ENCODE results near the gene EEPD1.
A peak's percentile ranks its signal among the peaks of the same experiment; 100 is the strongest.

The EEPD1 gene

DNA sequence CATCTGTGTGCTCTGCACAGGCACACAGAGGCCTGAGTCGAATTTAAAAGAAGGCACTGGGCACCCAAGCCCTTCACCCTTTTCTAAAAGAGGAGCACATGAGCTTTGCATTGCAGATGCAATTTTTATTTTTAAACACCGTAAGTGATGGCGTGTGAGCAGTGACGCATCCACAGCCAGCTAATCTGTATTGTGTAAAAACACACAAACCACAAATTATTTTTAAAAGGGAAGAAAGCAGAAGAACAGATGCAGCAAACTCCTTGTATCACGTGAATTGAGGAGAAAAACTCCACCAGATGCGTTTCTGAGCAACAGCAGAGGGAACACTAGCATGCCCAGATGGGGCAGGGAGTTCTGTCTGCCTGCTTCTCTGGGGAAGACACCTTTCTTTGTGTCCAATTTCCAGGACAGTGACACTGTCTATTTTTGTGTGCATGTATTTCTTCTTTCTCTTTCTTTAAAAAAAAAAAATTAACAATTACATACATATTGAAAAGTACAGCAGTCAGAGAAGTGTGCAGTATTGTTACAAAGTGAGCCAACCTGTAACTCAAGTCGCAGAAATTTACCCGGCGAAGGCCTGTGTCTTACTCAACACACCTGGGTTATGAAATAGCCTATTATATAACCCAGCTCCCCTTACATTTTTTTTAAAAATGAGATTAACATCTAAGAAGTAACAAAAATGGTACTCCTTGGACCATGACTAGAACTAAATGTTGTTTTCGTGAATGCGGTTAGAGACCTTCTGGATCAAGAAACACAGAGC, 39.2 kb downstream of the EEPD1 start:
- DNase-seq = peak; percentile 51

DNA sequence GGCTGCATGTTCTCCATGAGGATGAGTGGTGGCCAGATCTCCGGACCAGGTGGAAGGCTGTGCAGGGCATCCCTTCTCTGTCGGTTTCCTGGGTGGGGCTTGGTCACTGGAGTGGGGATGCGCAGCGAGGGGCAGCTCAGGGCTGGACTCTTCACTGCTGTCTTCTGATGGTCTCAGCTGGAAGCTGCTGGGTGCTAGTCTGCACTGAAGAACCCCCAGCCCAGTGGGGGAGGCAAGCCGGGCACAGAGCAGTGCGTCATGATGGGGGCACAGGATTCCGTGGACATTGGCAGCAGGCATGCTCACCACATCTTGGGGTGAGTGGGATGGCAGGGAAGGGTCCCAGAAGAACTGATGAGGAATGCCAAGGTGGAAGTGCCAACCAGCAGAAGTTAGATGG, 39.8 kb downstream of the EEPD1 start:
- no peak for DNase-seq

DNA sequence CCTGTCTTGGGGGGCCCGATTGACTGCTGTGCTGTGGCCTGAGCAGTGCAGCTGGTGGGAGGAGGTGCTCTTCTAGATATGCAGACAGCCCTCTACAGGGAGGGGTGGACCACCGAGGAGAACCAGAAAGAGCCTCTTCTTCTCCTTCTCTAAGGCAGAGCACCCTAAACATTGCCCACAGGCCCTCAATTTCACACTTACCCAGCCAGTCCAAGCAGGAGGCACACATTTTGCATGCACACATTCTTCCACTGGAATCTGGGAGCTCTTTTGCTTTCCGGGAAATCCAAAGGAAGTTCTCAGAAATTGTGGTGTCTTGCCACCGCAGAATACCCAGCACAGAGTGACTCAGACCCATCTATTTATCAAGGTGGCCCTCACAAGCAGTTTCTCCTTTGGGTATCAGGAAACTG, 45.8 kb downstream of the EEPD1 start:
- DNase-seq = no peak

DNA sequence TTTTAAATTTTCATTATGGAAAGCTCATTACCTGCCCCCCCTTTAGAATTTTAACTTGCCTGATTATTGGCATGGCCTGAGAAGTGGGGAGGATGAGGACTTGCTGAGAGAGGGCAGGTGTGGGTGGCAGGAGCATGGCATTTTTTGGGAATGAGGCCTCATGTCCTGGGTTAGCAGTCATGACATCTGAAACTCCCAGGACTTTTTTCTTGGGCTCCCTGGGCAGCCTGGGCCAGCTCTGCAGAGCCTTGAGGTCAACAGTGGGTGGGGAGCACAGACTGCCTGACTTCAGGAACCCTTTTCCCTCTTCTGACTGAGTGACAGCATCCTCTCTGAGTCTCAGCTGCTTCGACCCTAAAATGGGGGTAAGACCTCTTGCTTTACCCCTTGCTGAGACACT, 46.3 kb downstream of the EEPD1 start:
- DNase-seq = no peak

DNA sequence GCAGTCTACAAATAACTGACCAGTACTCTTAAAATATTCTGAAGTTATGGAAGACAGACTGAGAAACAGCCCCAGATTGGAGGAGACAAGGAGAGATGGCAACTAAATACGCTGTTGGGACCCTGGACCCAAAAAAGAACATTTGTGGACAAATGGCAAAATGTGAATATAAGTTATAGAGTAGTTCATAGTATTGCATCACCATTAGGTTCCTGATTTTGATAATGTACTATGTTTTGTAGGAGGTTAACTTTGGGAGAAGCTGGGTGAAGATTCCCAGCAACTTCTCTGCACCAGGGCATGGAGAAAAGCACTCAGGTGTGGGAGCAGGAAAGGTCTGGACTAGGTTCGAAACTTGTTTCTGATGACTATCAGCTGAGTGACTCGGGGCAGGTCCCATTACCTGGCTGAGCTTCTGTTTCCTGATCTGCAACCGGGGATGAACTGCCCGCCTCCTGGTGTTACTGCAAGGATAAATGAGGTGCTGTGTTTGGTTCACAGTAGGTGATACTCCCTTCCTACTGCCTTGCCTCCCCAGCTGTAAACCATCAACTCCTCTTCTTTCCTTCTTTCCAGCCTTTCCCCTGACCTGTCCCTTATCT, 48.2 kb downstream of the EEPD1 start:
- no peak for DNase-seq

DNA sequence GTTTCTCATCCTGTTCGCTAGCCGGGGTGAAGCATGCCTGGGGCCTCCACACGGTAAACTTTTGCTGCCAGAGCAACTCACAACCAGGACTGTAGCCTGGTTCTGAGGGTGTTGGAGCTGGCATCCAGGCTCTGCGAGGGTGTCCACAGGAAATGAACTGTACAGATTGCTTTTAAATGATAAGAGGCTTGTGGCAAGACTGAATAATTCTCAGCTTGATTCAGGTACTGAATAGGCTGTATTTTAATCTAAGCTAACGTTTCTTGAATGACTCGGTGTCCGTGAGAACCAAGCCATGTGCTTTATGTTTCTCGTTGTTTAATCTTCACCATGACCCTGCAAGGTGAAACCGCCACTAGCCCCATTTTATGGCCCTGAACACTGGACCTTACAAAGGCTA, 49.3 kb downstream of the EEPD1 start:
- no peak for DNase-seq

DNA sequence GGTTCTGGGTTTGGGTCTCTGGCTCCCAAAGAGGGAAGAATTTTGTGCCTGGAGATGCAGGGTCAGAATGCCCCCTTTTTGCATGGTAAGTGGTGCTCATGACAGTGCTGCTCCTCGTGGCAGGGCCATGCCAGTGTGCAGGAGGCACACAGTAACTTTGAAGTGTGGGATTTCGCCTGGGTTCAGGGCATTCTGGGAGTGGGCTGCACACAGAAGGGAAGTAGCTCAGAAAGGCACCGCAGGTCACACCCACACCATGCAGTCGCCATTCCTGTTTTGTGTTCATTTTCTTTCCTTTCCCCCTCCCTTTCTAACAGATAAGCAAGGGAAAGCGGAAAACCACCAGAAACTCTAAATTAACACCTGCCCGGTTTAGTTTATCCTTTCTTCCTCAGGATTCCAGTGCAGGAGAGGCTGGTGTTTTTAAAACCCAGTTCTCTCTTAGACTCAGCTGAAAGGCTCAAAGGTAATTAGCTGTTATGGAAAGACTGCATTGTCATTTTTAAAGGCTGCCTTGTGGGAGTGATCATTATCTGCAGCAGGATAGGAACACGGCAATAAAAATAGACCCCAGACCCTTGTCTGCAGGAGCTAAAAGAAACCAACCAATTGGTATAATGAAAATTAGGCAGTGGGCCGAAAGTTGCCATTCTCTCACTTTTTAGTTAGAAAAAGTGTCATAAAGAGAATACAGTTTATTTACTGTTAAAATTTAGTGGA, 50.2 kb downstream of the EEPD1 start:
- peak; percentile 33 for DNase-seq

DNA sequence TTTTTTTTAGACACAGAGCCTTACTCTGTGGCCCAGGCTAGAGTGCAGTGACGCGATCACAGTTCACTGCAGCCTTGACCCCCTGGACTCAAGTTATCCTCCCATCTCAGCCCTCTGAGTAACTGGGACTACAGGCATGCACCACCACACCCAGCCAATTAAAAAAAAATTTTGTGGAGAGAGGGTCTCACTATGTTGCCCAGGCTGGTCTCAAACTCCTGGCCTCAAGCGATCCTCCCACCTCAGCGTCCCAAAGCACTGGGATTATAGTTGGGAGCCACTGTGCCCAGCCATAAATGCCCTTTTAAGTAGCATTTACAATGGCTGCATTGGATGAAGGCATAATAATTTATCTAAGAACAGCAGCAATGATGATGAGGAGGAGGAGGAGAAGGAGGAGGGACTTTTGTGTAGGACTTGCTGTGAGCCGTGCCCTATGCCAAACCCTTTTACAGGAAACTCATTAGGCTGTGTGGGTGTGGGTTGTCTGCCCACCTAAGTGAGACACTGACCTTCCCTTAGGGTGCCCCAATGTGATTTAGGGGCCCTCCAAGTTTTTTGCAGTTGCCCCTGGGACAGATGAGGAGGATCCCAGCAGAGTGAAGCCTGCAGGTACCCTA, 51.1 kb downstream of the EEPD1 start:
- DNase-seq = no peak

DNA sequence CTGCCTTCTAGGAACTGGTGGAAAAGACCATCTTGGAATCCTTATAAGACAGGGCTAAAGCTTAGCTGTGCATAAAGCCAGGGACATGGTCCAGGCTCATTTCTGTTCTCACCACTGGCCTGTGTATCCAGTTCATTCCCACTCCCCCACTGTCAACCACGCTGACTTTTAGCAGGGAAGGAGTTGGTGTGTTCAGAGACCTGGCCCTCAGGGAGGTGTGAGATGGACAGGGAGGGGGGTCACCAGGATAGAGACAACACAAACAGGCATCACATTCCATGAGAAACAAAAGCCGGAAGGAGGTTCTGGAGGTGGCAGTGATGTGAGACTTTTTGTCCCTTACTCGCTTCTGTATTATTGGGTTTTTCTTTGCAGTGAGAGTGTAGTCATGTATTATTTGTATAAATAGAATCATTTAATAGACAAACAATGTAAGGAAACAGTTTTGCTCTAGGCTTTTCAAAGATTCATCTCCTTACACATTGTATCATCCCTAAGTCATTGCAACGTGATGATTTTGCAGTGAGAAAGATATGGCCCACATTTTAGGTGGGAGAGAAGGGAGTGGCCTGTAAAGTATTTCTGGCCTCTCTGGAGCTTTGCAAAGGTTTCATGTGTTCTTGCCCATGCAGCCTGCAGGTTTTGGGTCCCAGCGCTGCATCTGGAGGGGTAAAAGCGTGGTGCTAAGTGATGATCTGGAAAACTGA, 52.0 kb downstream of the EEPD1 start:
- no peak for DNase-seq

DNA sequence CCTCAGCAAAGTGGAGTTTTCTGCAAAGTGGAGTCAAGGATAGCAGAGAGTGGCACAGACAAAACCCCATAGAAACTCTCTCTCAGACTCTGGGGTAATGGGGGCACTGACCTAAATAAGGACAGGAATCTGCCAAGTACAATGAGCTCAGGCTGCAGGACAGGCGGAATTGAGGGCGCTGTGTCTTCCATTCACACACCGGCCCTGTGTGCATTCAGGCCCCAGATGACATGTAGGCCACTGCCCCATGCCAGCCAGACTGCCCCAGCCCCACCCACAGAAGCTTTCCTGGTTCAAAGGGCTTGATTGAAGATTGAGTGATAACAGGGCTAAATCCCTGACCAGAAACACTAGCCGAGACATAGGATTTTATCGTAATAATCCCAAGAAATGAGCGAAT, 52.7 kb downstream of the EEPD1 start:
- DNase-seq = no peak

DNA sequence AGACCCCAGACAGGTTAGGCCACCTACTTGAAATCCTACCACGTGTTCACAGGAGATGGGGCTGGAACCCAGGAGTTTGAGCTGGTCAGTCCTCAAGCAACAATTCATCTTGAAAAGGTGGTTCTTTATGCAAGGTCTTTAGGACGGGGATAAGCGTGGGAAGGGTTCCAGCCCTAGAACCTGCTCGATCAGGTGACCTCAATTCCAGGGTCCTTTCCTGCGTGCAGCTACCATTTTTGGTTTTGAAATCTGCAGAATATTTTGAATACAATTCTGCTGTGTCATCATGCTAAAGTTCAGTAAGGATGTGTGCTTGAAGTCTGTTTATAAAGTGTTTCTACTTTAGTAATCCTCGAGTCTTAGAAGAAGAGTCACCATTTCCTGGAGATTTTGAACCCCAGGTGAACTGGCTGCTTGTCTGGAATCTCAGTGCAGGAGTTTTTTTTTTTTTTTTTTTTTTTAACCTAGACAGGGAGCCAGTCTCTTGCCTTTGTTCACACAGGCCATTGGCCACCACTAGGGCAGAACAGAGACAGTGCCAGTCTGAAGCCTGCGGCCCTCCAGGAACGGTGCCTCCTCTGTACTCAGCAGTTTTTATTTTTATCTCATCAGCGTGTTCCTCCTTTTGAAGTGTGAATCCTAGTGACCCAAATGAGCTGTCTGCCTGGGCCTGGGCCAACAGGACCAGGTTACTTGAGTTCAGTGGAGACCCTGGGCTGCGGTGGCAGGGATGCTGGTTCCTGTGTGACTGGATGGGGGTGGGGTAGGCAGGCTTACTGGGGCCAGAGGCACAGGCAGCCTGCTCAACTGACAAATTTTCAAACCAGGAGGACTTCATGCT, 54.6 kb downstream of the EEPD1 start:
- DNase-seq = peak; percentile 68

DNA sequence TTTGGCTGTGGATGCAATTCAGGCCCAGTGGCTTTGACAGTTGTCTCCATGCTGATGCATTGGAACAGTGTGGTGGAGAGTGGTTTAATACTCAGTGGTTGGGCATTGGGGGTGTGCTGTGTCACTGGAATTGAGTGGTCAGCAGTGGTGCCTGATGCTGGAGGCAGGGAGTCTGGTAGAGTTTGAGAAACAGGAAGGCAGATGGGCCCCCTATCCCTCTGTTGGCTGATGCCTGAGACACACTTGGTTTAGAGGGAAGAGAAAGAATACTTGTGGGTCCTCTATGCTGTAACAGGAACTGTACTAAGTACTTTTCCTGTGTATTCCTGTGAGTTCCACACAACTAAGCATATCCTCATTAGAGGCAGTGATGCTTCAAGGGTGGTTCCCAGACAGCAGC, 55.4 kb downstream of the EEPD1 start:
- no peak for DNase-seq

DNA sequence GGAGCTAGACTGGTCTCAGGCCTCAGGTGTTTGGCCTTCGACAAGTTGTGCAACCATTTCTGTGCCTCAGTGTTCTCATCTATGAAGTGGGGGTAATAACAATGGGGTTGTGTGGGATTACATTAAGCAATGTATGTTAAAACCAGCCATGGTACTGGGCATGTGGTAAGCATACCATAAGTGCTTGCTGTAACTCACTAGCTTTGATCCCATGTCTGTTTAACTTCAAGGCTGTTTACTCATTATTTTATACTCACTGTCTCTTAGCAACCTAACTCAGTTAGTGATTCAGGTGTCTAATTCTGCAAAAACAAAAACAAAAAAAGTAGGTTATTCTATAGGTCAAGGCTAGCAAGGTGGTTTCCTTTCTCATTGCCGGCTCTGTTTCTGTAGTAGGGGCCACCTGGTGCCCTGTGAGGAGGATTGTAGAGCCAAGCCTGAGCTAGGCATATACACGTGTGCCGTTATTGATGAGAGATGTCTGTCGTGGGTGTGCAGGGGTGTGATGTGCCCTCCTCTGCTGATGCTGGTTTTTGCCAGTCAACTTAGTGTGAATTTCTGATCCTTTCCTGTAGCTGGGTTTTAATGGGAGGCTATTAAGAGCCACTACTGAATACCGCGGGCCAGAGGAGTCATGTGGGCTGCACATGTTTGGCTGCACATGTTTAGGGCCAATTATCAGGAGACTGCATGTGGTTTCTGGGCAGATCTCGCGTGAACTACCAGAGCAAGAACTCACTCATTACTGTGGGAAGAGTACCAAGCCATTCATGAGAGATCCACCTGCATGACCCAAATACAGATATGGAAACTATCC, 56.2 kb downstream of the EEPD1 start:
- no peak for DNase-seq

DNA sequence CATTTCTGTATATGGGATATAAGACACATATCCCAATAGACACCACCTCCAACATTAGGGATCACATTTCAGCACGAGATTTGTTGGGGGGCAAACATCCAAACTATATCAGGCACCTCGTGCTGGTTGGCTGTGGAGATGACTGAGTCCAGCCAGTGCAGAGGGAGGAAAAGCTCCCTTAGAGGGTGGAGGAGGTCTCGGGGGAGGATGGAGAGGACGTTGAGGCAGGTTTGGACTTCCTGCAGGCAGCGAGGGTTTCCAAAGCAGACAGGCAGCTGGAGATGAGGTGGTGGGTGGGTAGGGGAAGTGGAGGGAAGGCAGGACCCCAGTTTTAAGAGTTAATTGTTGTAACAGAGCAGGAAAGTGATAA, 56.7 kb downstream of the EEPD1 start:
- DNase-seq = no peak

DNA sequence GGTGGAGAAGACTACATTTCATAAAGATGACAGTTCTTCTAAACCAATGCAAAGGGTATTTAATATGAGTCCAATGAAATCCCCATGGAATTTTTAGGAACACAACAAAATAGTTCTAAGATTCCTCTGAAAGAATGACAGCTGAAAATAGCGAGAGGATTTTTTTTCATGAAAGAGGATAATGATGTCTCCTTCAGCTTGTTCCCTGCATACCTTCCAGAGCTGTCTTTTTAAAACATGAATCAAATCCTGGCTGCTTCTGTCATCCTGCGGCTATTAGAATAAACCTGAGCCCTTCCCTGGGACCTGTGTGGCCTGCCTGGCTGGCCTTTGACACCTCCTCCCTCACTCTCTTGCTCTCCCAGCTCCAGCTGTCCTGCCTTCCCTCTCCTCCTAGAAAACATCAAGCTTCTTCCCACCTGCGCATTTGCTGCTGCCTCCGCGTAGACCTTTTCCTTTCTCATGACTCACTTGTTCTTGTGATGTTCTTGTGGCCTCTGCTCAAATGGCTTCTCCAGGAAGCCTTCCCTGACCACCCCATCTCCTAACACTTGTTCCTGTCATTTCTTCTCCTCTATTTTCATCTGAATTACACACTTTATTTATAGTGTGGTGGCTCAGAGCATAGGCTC, 57.4 kb downstream of the EEPD1 start:
- no peak for DNase-seq

DNA sequence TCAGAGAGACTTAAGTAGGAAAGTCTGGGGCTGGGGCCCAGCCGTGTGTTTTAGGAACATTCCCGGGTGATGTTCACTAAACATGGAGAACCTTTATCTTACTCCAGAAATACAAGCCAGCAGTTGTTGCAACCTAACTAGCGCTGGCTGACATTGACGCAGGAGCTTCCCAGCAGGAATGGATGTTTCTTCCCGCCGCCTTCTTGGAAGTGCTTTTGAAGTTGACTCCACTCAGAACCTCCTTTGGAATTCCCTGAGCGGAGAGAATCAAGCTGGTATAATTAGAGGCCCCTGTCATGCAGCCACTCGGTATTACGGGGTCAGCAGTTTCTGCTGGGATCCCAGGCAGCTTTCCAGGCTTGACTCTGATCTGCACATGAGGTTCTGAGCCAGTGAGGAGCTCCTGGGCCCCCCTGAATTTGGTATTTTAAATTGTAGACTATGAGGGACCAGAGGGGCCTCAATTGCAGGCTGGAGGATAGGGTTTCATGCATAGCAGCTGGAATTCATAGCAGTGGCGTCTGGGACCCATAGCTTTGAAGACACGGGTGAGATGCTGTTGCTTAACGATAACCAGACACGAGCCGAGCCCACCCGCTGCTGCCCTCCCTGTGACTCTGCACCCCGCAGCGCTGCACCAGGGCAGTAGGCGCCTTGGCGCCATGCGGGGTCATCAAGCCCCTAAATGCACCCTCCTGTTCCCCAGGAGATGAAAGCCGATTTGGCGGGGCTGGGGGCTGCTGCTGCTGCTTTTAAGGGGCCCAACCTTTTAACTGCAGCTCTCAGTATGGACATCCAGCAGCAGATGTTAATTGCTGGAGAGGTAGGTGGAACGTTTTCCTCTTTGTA, 61.8 kb downstream of the EEPD1 start:
- DNase-seq = no peak

DNA sequence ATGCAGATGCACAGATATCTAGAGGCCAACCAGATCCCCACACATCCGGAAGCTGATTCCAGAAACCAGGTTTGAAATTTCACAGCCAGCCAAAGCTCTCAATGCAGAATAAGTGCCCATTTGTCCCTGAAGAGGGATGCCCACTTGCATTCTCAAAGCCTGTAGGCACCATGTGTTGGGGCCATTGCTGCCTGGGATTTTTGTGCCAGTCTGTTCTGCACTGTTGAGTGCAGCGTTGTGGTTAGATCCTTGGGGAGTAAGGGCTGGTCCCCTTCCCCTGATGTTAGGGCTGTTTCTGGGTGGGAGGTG, 62.4 kb downstream of the EEPD1 start:
- no peak for DNase-seq

DNA sequence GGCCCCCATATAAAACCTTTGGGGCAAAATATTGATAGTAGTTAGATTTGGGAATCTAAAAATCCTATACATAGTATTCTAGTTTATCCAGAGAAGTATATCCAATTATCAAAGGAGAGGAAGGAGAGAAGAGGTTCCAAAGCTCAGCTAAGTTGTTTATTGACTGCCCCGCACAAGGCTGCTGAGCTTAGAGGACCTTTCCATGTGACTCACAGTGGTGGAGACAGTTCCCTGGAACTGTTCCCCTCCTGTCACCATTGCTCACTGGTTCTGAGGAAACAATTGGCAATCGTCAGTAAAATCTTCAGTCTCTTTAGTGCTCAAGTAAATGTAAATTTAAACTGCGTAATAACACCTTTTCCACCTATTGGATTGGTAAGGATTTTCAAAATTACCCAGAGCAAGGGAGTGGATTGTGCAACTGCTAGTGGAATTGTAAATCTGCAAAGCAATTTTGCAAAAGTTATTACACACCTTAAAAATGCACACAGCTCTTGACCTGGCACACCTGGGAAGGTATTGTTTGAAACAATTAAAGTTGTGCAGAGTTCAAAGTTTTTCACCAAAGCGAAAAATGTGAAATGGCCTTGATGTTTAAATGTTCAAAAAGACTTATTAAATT, 63.1 kb downstream of the EEPD1 start:
- no peak for DNase-seq

DNA sequence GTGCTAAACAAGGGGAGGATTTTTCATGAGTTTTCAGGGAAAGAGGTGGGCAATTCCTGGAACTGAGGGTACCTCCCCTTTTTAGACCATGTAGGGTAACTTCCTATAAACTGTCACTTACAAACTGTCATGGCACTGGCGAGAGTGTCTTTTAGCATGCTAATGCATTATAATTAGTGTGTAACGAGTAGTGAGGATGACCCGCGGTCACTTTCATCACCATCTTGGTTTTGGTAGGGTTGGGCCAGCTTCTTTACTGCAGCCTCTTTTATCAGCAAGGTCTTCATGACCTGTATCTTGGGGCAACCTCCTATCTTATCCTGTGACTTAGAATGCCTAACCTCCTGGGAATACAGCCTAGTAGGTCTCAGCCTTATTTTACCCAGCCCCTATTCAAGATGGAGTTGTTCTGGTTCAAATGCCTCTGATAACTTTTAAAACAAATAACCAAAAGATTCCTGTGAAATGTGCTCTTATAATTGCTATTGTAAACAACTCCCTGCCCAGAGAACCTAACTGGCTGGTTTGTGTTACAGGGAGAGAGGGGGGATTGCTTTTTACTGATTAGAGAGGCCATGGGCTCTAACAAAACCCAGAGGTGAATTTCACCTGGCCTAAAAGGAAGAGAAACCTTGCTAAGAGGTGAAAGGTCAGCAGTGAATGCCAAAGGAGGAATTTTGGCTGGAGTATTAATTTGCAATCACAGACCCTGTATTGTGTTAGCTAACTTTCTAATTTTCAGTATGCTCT, 64.3 kb downstream of the EEPD1 start:
- DNase-seq = no peak

Measured in GDM1 (cell line).